ENCODE data around the gene LTBP3. TPM values are rescaled to one million over a fixed set of nuclear protein-coding genes. Genes with fewer than 3 reads are reported as not detected.
A peak's percentile ranks its signal among the peaks of the same experiment; 100 is the strongest.

LTBP3 gene
- total RNA-seq, 2 experiments from 2014 or later = 11.2 to 13.8 TPM

- Histone ChIP-seq H3K79me2 (ENCODE audit: insufficient read depth, low read depth, low read length) (no peaks in the 10 kb centered on the region), H3K27ac (ENCODE audit: low read depth, low read length, poor library complexity, severe bottlenecking) (peak overlapping the region; percentile 56), H2AFZ (ENCODE audit: low read length) (no peak overlapping the region), H4K20me1 (ENCODE audit: insufficient read depth, low read length) (no peaks in the 10 kb centered on the region), H3K4me3 (ENCODE audit: low read depth, low read length, poor library complexity, severe bottlenecking) (no peak overlapping the region), H3K4me2 (ENCODE audit: low read length) (peak overlapping the region; percentile 40), H3K9me2 (ENCODE audit: insufficient read depth, low read length) (no peaks in the 10 kb centered on the region), H3K9me3 (ENCODE audit: low read length) (no peaks in the 10 kb centered on the region), H3K36me3 (ENCODE audit: insufficient read depth, low read length) (no peaks in the 10 kb centered on the region), H3K4me1 (ENCODE audit: insufficient read depth, low read length, poor library complexity, severe bottlenecking) (peaks cover 51% of the 10 kb centered on the region)
- CTCF ChIA-PET (ENCODE audit: unreplicated experiment) = interaction anchor here (0.6 to 1.2 kb wide), 2 partner anchors 14 to 53 kb away, joined by 3 read pairs; no protein-coding TSS in a partner anchor
- POLR2A ChIA-PET = interaction anchor here (0.8 to 0.9 kb wide), 3 partner anchors 9 to 137 kb away, joined by 3 to 12 read pairs (median 4); no protein-coding TSS in a partner anchor
- peak; percentile 82 for TF ChIP-seq CTCF (conservative IDR thresholded peaks at IDR 0.05; ENCODE audit: low read length)
- TF ChIP-seq EZH2phosphoT487 (IDR thresholded peaks at IDR 0.05; ENCODE audit: borderline replicate concordance, low read depth, low read length) = no peak
- no TSS peak for BruUV-seq (replicated peaks)
- peak; percentile 91 for DNase-seq (ENCODE audit: low spot score)
- intact Hi-C loops (cut with micrococcal nuclease; ENCODE audit: unreplicated experiment) = loop anchor here (1.0 kb wide), 2 partner anchors 11 to 185 kb away; no protein-coding TSS in a partner anchor
Measured at GRCh38 chr11:65551572-65552387, 6.4 kb downstream of the LTBP3 start.

GRCh38 chr11:65549096-65549495 is 9.1 kb downstream of the LTBP3 start:
- no peaks in the 10 kb centered on the region for H4K20me1 ChIP-seq (ENCODE audit: insufficient read depth, low read length)
- intact Hi-C loops (cut with micrococcal nuclease; ENCODE audit: unreplicated experiment) = no loop called here
- no peak overlapping the region for H3K4me2 ChIP-seq (ENCODE audit: low read length)
- BruUV-seq (replicated peaks) = no TSS peak
- no peak for DNase-seq (ENCODE audit: low spot score)
- H2AFZ ChIP-seq (ENCODE audit: low read length) = no peak overlapping the region
- no peaks in the 10 kb centered on the region for H3K9me3 ChIP-seq (ENCODE audit: low read length)
- no peaks in the 10 kb centered on the region for H3K36me3 ChIP-seq (ENCODE audit: insufficient read depth, low read length)
- no peaks in the 10 kb centered on the region for H3K79me2 ChIP-seq (ENCODE audit: insufficient read depth, low read depth, low read length)
- POLR2A ChIA-PET = interaction anchor here (0.9 kb wide), 1 partner anchor 77 kb away, joined by 3 read pairs; no protein-coding TSS in a partner anchor
- no peak overlapping the region for H3K27ac ChIP-seq (ENCODE audit: low read depth, low read length, poor library complexity, severe bottlenecking)
- CTCF ChIA-PET (ENCODE audit: unreplicated experiment) = no interaction called here
- no peaks in the 10 kb centered on the region for H3K9me2 ChIP-seq (ENCODE audit: insufficient read depth, low read length)
- H3K4me1 ChIP-seq (ENCODE audit: insufficient read depth, low read length, poor library complexity, severe bottlenecking) = peaks cover 64% of the 10 kb centered on the region
- H3K4me3 ChIP-seq (ENCODE audit: low read depth, low read length, poor library complexity, severe bottlenecking) = no peak overlapping the region
- TF ChIP-seq CTCF (conservative IDR thresholded peaks at IDR 0.05; ENCODE audit: low read length) = no peak
- TF ChIP-seq EZH2phosphoT487 (IDR thresholded peaks at IDR 0.05; ENCODE audit: borderline replicate concordance, low read depth, low read length) = no peak

GRCh38 chr11:65548395-65548794 is 9.8 kb downstream of the LTBP3 start:
- Histone ChIP-seq H3K36me3 (ENCODE audit: insufficient read depth, low read length) (no peaks in the 10 kb centered on the region), H4K20me1 (ENCODE audit: insufficient read depth, low read length) (no peaks in the 10 kb centered on the region), H3K27ac (ENCODE audit: low read depth, low read length, poor library complexity, severe bottlenecking) (no peak overlapping the region), H2AFZ (ENCODE audit: low read length) (no peak overlapping the region), H3K4me1 (ENCODE audit: insufficient read depth, low read length, poor library complexity, severe bottlenecking) (peaks cover 62% of the 10 kb centered on the region), H3K79me2 (ENCODE audit: insufficient read depth, low read depth, low read length) (no peaks in the 10 kb centered on the region), H3K9me3 (ENCODE audit: low read length) (no peaks in the 10 kb centered on the region), H3K9me2 (ENCODE audit: insufficient read depth, low read length) (no peaks in the 10 kb centered on the region), H3K4me2 (ENCODE audit: low read length) (peak overlapping the region; percentile 82), H3K4me3 (ENCODE audit: low read depth, low read length, poor library complexity, severe bottlenecking) (no peak overlapping the region)
- POLR2A ChIA-PET = interaction anchor here (0.9 kb wide), 1 partner anchor 76 kb away, joined by 3 read pairs; no protein-coding TSS in a partner anchor
- DNase-seq (ENCODE audit: low spot score) = no peak
- intact Hi-C loops (cut with micrococcal nuclease; ENCODE audit: unreplicated experiment) = no loop called here
- TF ChIP-seq CTCF (conservative IDR thresholded peaks at IDR 0.05; ENCODE audit: low read length) = no peak
- no peak for TF ChIP-seq EZH2phosphoT487 (IDR thresholded peaks at IDR 0.05; ENCODE audit: borderline replicate concordance, low read depth, low read length)
- CTCF ChIA-PET (ENCODE audit: unreplicated experiment) = no interaction called here
- no TSS peak for BruUV-seq (replicated peaks)

Data from OCI-LY7 (cell line).